T-helper 17 cell (primary cell): Measurements from ENCODE around the gene RRBP1. TPM values are rescaled to one million over a fixed set of nuclear protein-coding genes. Genes with fewer than 3 reads are reported as not detected.
"Not testable (repeated sequence)": the region's sequence is repeated elsewhere in the genome, so short reads cannot be mapped to it uniquely, and the experiment has no call there.

ENCODE experiments used
- ATAC-seq: fragments of 150-1000 bp; cut with Tn5 transposase; 2 replicates; pipeline ENCODE4 v1.10.0; 2021; ENCODE audit warnings: mild to moderate bottlenecking, moderate library complexity
- DNase-seq, 3 donors: peaks; one replicate each; pipeline versions ENCODE4 v3.0.0 to v3.0.0-alpha.2; 2020 to 2021
- H3K9me3 ChIP-seq: one replicate; pipeline ENCODE4 v1.7.0; 2013; ENCODE audit warnings: low read length, mild to moderate bottlenecking; ENCODE audit not compliant: control insufficient read depth, poor library complexity, severe bottlenecking
- H3K27ac Mint-ChIP-seq: one replicate; pipeline ENCODE4 v1.8.0; 2022; ENCODE audit warnings: mild to moderate bottlenecking, moderate library complexity, mixed read lengths
- H3K27me3 Mint-ChIP-seq: one replicate; pipeline ENCODE4 v1.8.0; 2022; ENCODE audit warnings: mixed read lengths
- H3K36me3 Mint-ChIP-seq: one replicate; pipeline ENCODE4 v1.8.0; 2022; ENCODE audit warnings: low read depth, mixed read lengths
- H3K4me1 Mint-ChIP-seq: one replicate; pipeline ENCODE4 v1.8.0; 2022; ENCODE audit warnings: mild to moderate bottlenecking, mixed read lengths
- H3K4me3 Mint-ChIP-seq: one replicate; pipeline ENCODE4 v1.8.0; 2022; ENCODE audit warnings: mild to moderate bottlenecking, moderate library complexity, mixed read lengths
- total RNA-seq, 4 donors: library from RNA in 2 of 4; stranded (reverse) in 2 of 4; gene quantifications; one replicate each; pipeline ENCODE4 v1.2.3 and lab custom pipeline; 2022 to 2026

RRBP1 gene
- total RNA-seq, 2 donors from 2014 or later = 31.4 to 37.8 TPM

GRCh38 chr20:17715075-17715474, 33.0 kb upstream of the RRBP1 start:
- Mint-ChIP-seq H3K27me3 (peaks cover 22% of the 10 kb centered on the region), H3K27ac (no peak overlapping the region), H3K4me1 (no peaks in the 10 kb centered on the region), H3K4me3 (no peak overlapping the region), H3K36me3 (peaks cover 4% of the 10 kb centered on the region)
- DNase-seq (no peak), ATAC-seq (no peak)
- H3K9me3 ChIP-seq = no peaks in the 10 kb centered on the region

- Mint-ChIP-seq H3K36me3 (peaks cover 4% of the 10 kb centered on the region), H3K27me3 (peaks cover 22% of the 10 kb centered on the region), H3K4me3 (no peak overlapping the region), H3K27ac (no peak overlapping the region), H3K4me1 (no peaks in the 10 kb centered on the region)
- ATAC-seq (no peak), DNase-seq (no peak)
- H3K9me3 ChIP-seq = no peaks in the 10 kb centered on the region
Observed at GRCh38 chr20:17714597-17714996, 32.6 kb upstream of the RRBP1 start.

GRCh38 chr20:17712708-17713107, 30.7 kb upstream of the RRBP1 start:
- DNase-seq (no peak), ATAC-seq (no peak)
- Mint-ChIP-seq H3K36me3 (peaks cover 4% of the 10 kb centered on the region), H3K4me1 (no peaks in the 10 kb centered on the region), H3K27me3 (peaks cover 22% of the 10 kb centered on the region), H3K27ac (no peak overlapping the region), H3K4me3 (no peak overlapping the region)
- H3K9me3 ChIP-seq = no peaks in the 10 kb centered on the region

GRCh38 chr20:17712201-17712600, 30.2 kb upstream of the RRBP1 start:
- Mint-ChIP-seq H3K4me1 (no peaks in the 10 kb centered on the region), H3K36me3 (peaks cover 4% of the 10 kb centered on the region), H3K4me3 (no peak overlapping the region), H3K27ac (no peak overlapping the region), H3K27me3 (peaks cover 22% of the 10 kb centered on the region)
- no peak for DNase-seq
- no peak for ATAC-seq
- no peaks in the 10 kb centered on the region for H3K9me3 ChIP-seq

GRCh38 chr20:17711267-17711627, 29.2 kb upstream of the RRBP1 start:
- Mint-ChIP-seq H3K4me1 (no peaks in the 10 kb centered on the region), H3K27me3 (peaks cover 22% of the 10 kb centered on the region), H3K36me3 (peaks cover 4% of the 10 kb centered on the region), H3K27ac (no peak overlapping the region), H3K4me3 (no peak overlapping the region)
- H3K9me3 ChIP-seq = no peaks in the 10 kb centered on the region
- no peak for ATAC-seq
- no peak for DNase-seq

- no peaks in the 10 kb centered on the region for H3K9me3 ChIP-seq
- Mint-ChIP-seq H3K4me3 (no peak overlapping the region), H3K4me1 (no peaks in the 10 kb centered on the region), H3K27ac (no peak overlapping the region), H3K27me3 (peaks cover 22% of the 10 kb centered on the region), H3K36me3 (peaks cover 4% of the 10 kb centered on the region)
- ATAC-seq (no peak), DNase-seq (no peak)
Observed at GRCh38 chr20:17710379-17711266, 28.6 kb upstream of the RRBP1 start.

GRCh38 chr20:17709361-17710293, 27.6 kb upstream of the RRBP1 start:
- Mint-ChIP-seq H3K27ac (no peak overlapping the region), H3K27me3 (peaks cover 17% of the 10 kb centered on the region), H3K4me1 (no peaks in the 10 kb centered on the region), H3K4me3 (no peak overlapping the region), H3K36me3 (peaks cover 4% of the 10 kb centered on the region)
- H3K9me3 ChIP-seq = no peaks in the 10 kb centered on the region
- ATAC-seq (no peak), DNase-seq (no peak)

GRCh38 chr20:17708675-17709360, 26.8 kb upstream of the RRBP1 start:
- Mint-ChIP-seq H3K4me3 (no peak overlapping the region), H3K27me3 (peaks cover 17% of the 10 kb centered on the region), H3K36me3 (peaks cover 4% of the 10 kb centered on the region), H3K27ac (no peak overlapping the region), H3K4me1 (no peaks in the 10 kb centered on the region)
- H3K9me3 ChIP-seq = no peaks in the 10 kb centered on the region
- no peak for ATAC-seq
- no peak for DNase-seq

- H3K9me3 ChIP-seq, DNase-seq, H3K36me3 Mint-ChIP-seq, ATAC-seq, H3K27ac Mint-ChIP-seq, H3K4me3 Mint-ChIP-seq, H3K4me1 Mint-ChIP-seq: not testable (repeated sequence)
- H3K27me3 Mint-ChIP-seq = peaks cover 18% of the 10 kb centered on the region
Observed at GRCh38 chr20:17707951-17708350, 25.9 kb upstream of the RRBP1 start.

GRCh38 chr20:17706632-17707031, 24.6 kb upstream of the RRBP1 start:
- H3K9me3 ChIP-seq = no peaks in the 10 kb centered on the region
- peaks cover 10% of the 10 kb centered on the region for H3K27me3 Mint-ChIP-seq
- ATAC-seq = no peak
- peaks cover 5% of the 10 kb centered on the region for H3K4me1 Mint-ChIP-seq
- no peaks in the 10 kb centered on the region for H3K36me3 Mint-ChIP-seq
- no peak overlapping the region for H3K27ac Mint-ChIP-seq
- H3K4me3 Mint-ChIP-seq = no peak overlapping the region
- DNase-seq = no peak

GRCh38 chr20:17705916-17706315, 23.9 kb upstream of the RRBP1 start:
- DNase-seq (no peak), ATAC-seq (no peak)
- Mint-ChIP-seq H3K27ac (no peak overlapping the region), H3K36me3 (no peaks in the 10 kb centered on the region), H3K27me3 (peaks cover 10% of the 10 kb centered on the region), H3K4me3 (no peak overlapping the region), H3K4me1 (peaks cover 5% of the 10 kb centered on the region)
- H3K9me3 ChIP-seq = no peaks in the 10 kb centered on the region

GRCh38 chr20:17704589-17705317, 22.7 kb upstream of the RRBP1 start:
- Mint-ChIP-seq H3K4me1 (peaks cover 5% of the 10 kb centered on the region), H3K27ac (no peak overlapping the region), H3K27me3 (peaks cover 6% of the 10 kb centered on the region), H3K36me3 (no peaks in the 10 kb centered on the region), H3K4me3 (no peak overlapping the region)
- DNase-seq (no peak), ATAC-seq (no peak)
- no peaks in the 10 kb centered on the region for H3K9me3 ChIP-seq
